Measurements from ENCODE around the gene HAO2. TPM values are rescaled to one million over a fixed set of nuclear protein-coding genes. Genes with fewer than 3 reads are reported as not detected.

The HAO2 gene
- total RNA-seq, 1 experiment from 2014 or later: 0.13 TPM

GRCh38 chr1:119338757-119339156 is 29.8 kb upstream of the HAO2 start:
- no peak overlapping the region for H4K5ac ChIP-seq (ENCODE audit: insufficient read length, low read depth, low read length)
- H2AFZ ChIP-seq (ENCODE audit: low read length): no peak overlapping the region
- no peak overlapping the region for H3K56ac ChIP-seq (ENCODE audit: insufficient read length, low read depth, low read length)
- no peak overlapping the region for H2BK12ac ChIP-seq (ENCODE audit: insufficient read length, low read depth, low read length)
- H3K18ac ChIP-seq (ENCODE audit: insufficient read length, low read depth, low read length): no peak overlapping the region
- H2BK5ac ChIP-seq (ENCODE audit: insufficient read length, low read length): no peak overlapping the region
- H3K4me2 ChIP-seq (ENCODE audit: insufficient read depth, insufficient read length, low read length): no peak overlapping the region
- Mint-ChIP-seq H3K36me3 (ENCODE audit: insufficient read depth in 1 of 3, low read depth in 3 of 3) (peaks cover 8 to 15% (median 10%) of the 10 kb centered on the region in 3 experiments), H3K4me3 (no peak overlapping the region), H3K4me1 (peaks cover 58 to 68% of the 10 kb centered on the region in 2 experiments), H3K9me3 (peaks cover 10 to 13% of the 10 kb centered on the region in 2 experiments), H3K27ac (no peak overlapping the region; a peak in 1 of 7 replicates), H3K27me3 (ENCODE audit: low read depth) (peaks cover 17% of the 10 kb centered on the region)
- no peaks in the 10 kb centered on the region for H3K23me2 ChIP-seq (ENCODE audit: insufficient read length, low read depth, low read length, poor library complexity, severe bottlenecking)
- peaks cover 20% of the 10 kb centered on the region for H3K4me1 ChIP-seq (ENCODE audit: insufficient read depth, low read length)
- no peak overlapping the region for H3K9ac ChIP-seq (ENCODE audit: extremely low read depth, insufficient read length, low read length)
- H3K4ac ChIP-seq (ENCODE audit: low read depth, low read length): no peak overlapping the region
- no peak for DNase-seq
- no peaks in the 10 kb centered on the region for H3K27me3 ChIP-seq (ENCODE audit: insufficient read depth, low read length)
- H4K91ac ChIP-seq (ENCODE audit: insufficient read length, low read depth, low read length): no peak overlapping the region
- no peak overlapping the region for H2BK120ac ChIP-seq (ENCODE audit: low read depth, low read length, poor library complexity, severe bottlenecking)
- no peak overlapping the region for H2BK20ac ChIP-seq (ENCODE audit: low read depth, low read length, poor library complexity, severe bottlenecking)
- H3K27ac ChIP-seq (ENCODE audit: insufficient read length, low read depth, low read length): no peak overlapping the region
- H4K20me1 ChIP-seq (ENCODE audit: control insufficient read depth, insufficient read depth, insufficient read length): no peaks in the 10 kb centered on the region
- H3K9me3 ChIP-seq (ENCODE audit: control insufficient read depth, low read depth, low read length): no peaks in the 10 kb centered on the region
- no CpG with 5 or more reads among the region's 3 CpGs for WGBS (ENCODE audit: extremely low coverage, insufficient read length, low lambda C conversion rate)
- H3K79me2 ChIP-seq (ENCODE audit: insufficient read depth, low read length): no peaks in the 10 kb centered on the region
- no peak for TF ChIP-seq CTCF (conservative IDR thresholded peaks at IDR 0.05)
- no peak overlapping the region for H3T11ph ChIP-seq (ENCODE audit: low read length)
- H2BK15ac ChIP-seq (ENCODE audit: low read depth, low read length): no peak overlapping the region
- H2AK5ac ChIP-seq (ENCODE audit: insufficient read length, low read length): no peak overlapping the region
- no peak overlapping the region for H3K14ac ChIP-seq (ENCODE audit: insufficient read depth, low read length)
- H3K79me1 ChIP-seq (ENCODE audit: insufficient read depth, low read depth, low read length, poor library complexity, severe bottlenecking): no peaks in the 10 kb centered on the region
- H4K8ac ChIP-seq (replicated peaks; ENCODE audit: insufficient read length, low read depth, low read length): no peak overlapping the region
- H3K23ac ChIP-seq (ENCODE audit: insufficient read length, low read depth, low read length): no peak overlapping the region
